GM21619 (cell line): ENCODE results near the gene CAPZA3.
"Not testable (repeated sequence)": the region's sequence is repeated elsewhere in the genome, so short reads cannot be mapped to it uniquely, and the experiment has no call there.

ENCODE experiments used
- ATAC-seq: cut with Tn5 transposase; IDR thresholded peaks from one replicate; pipeline ENCODE4 v1.9.1; 2021; ENCODE audit not compliant: unreplicated experiment

CAPZA3 gene

GRCh38 chr12:18753481-18754123 lies 15.7 kb downstream of the CAPZA3 start:
- ATAC-seq: no peak

- ATAC-seq: no peak
Observed at GRCh38 chr12:18754124-18754707, 16.3 kb downstream of the CAPZA3 start.

GRCh38 chr12:18755341-18755740 lies 17.4 kb downstream of the CAPZA3 start:
- no peak for ATAC-seq

- not testable (repeated sequence) for ATAC-seq
Observed at GRCh38 chr12:18766479-18766878, 28.6 kb downstream of the CAPZA3 start.

GRCh38 chr12:18782827-18783226 lies 44.9 kb downstream of the CAPZA3 start:
- ATAC-seq: no peak

- not testable (repeated sequence) for ATAC-seq
Observed at GRCh38 chr12:18785465-18785864, 47.5 kb downstream of the CAPZA3 start.
